ENCODE data around the gene LSAMP.
A peak's percentile ranks its signal among the peaks of the same experiment; 100 is the strongest.

LSAMP gene

GRCh38 chr3:115843206-115843605 is 602.1 kb downstream of the LSAMP start:
- H3K4me2 ChIP-seq (ENCODE audit: insufficient read depth, low read length): no peak overlapping the region
- H3K9me3 ChIP-seq (ENCODE audit: insufficient read depth, low read length, severe bottlenecking): no peaks in the 10 kb centered on the region
- H2AFZ ChIP-seq (ENCODE audit: low read depth, low read length): no peak overlapping the region
- H3K27me3 ChIP-seq (ENCODE audit: insufficient read depth, low read length, poor library complexity): no peaks in the 10 kb centered on the region
- no peaks in the 10 kb centered on the region for H3K36me3 ChIP-seq (ENCODE audit: insufficient read depth, low read length)
- no peaks in the 10 kb centered on the region for H3K4me1 ChIP-seq (ENCODE audit: insufficient read depth, low read length)
- no peak overlapping the region for H3K27ac ChIP-seq (ENCODE audit: low read length)
- DNase-seq: no peak
- no peaks in the 10 kb centered on the region for H3K79me2 ChIP-seq (ENCODE audit: insufficient read depth, low read length)
- H4K20me1 ChIP-seq (ENCODE audit: insufficient read depth, low read length): no peaks in the 10 kb centered on the region
- ATAC-seq (ENCODE audit: insufficient read depth, low read depth): no peak
- TF ChIP-seq EZH2 (IDR thresholded peaks at IDR 0.05; ENCODE audit: borderline replicate concordance, low read depth, low read length, severe bottlenecking) (no peak), CTCF (IDR thresholded peaks at IDR 0.05; ENCODE audit: borderline replicate concordance, extremely low read depth, low read length, poor library complexity, severe bottlenecking) (no peak)
- no peak overlapping the region for H3K4me3 ChIP-seq (ENCODE audit: low read depth in 1 of 2, low read length in 2 of 2)
- no peak overlapping the region for H3K9ac ChIP-seq (ENCODE audit: low read depth, low read length)

GRCh38 chr3:115839246-115839645 is 606.0 kb downstream of the LSAMP start:
- Histone ChIP-seq H2AFZ (ENCODE audit: low read depth, low read length) (no peak overlapping the region), H3K4me3 (ENCODE audit: low read depth in 1 of 2, low read length in 2 of 2) (no peak overlapping the region), H3K4me2 (ENCODE audit: insufficient read depth, low read length) (no peak overlapping the region), H3K9me3 (ENCODE audit: insufficient read depth, low read length, severe bottlenecking) (no peaks in the 10 kb centered on the region), H3K27me3 (ENCODE audit: insufficient read depth, low read length, poor library complexity) (no peaks in the 10 kb centered on the region), H3K9ac (ENCODE audit: low read depth, low read length) (no peak overlapping the region), H4K20me1 (ENCODE audit: insufficient read depth, low read length) (no peaks in the 10 kb centered on the region), H3K36me3 (ENCODE audit: insufficient read depth, low read length) (no peaks in the 10 kb centered on the region), H3K79me2 (ENCODE audit: insufficient read depth, low read length) (no peaks in the 10 kb centered on the region), H3K4me1 (ENCODE audit: insufficient read depth, low read length) (no peaks in the 10 kb centered on the region), H3K27ac (ENCODE audit: low read length) (no peak overlapping the region)
- no peak for ATAC-seq (ENCODE audit: insufficient read depth, low read depth)
- TF ChIP-seq CTCF (IDR thresholded peaks at IDR 0.05; ENCODE audit: borderline replicate concordance, extremely low read depth, low read length, poor library complexity, severe bottlenecking) (no peak), EZH2 (IDR thresholded peaks at IDR 0.05; ENCODE audit: borderline replicate concordance, low read depth, low read length, severe bottlenecking) (no peak)
- no peak for DNase-seq

- no peaks in the 10 kb centered on the region for H3K79me2 ChIP-seq (ENCODE audit: insufficient read depth, low read length)
- DNase-seq (no peak), ATAC-seq (ENCODE audit: insufficient read depth, low read depth) (no peak)
- no peak overlapping the region for H2AFZ ChIP-seq (ENCODE audit: low read depth, low read length)
- no peak for TF ChIP-seq CTCF (IDR thresholded peaks at IDR 0.05; ENCODE audit: borderline replicate concordance, extremely low read depth, low read length, poor library complexity, severe bottlenecking)
- H3K36me3 ChIP-seq (ENCODE audit: insufficient read depth, low read length): no peaks in the 10 kb centered on the region
- H3K9ac ChIP-seq (ENCODE audit: low read depth, low read length): no peak overlapping the region
- H3K4me3 ChIP-seq (ENCODE audit: low read depth in 1 of 2, low read length in 2 of 2): no peak overlapping the region
- H3K27ac ChIP-seq (ENCODE audit: low read length): no peak overlapping the region
- no peaks in the 10 kb centered on the region for H3K27me3 ChIP-seq (ENCODE audit: insufficient read depth, low read length, poor library complexity)
- no peaks in the 10 kb centered on the region for H3K4me1 ChIP-seq (ENCODE audit: insufficient read depth, low read length)
- no peaks in the 10 kb centered on the region for H3K9me3 ChIP-seq (ENCODE audit: insufficient read depth, low read length, severe bottlenecking)
- H4K20me1 ChIP-seq (ENCODE audit: insufficient read depth, low read length): no peaks in the 10 kb centered on the region
- H3K4me2 ChIP-seq (ENCODE audit: insufficient read depth, low read length): no peak overlapping the region
These were observed 606.5 kb downstream of the LSAMP start for GRCh38 chr3:115838786-115839185.

GRCh38 chr3:115836944-115837343 is 608.3 kb downstream of the LSAMP start:
- H3K9ac ChIP-seq (ENCODE audit: low read depth, low read length): no peak overlapping the region
- DNase-seq: no peak

More at GRCh38 chr3:115836944-115837343, 608.3 kb downstream of the LSAMP start:
- no peak overlapping the region for H2AFZ ChIP-seq (ENCODE audit: low read depth, low read length)
- H3K4me3 ChIP-seq (ENCODE audit: low read depth in 1 of 2, low read length in 2 of 2): no peak overlapping the region
- H3K27ac ChIP-seq (ENCODE audit: low read length): no peak overlapping the region
- H3K27me3 ChIP-seq (ENCODE audit: insufficient read depth, low read length, poor library complexity): no peaks in the 10 kb centered on the region
- TF ChIP-seq EZH2 (IDR thresholded peaks at IDR 0.05; ENCODE audit: borderline replicate concordance, low read depth, low read length, severe bottlenecking) (no peak), CTCF (IDR thresholded peaks at IDR 0.05; ENCODE audit: borderline replicate concordance, extremely low read depth, low read length, poor library complexity, severe bottlenecking) (peak; percentile 45)
- no peaks in the 10 kb centered on the region for H3K36me3 ChIP-seq (ENCODE audit: insufficient read depth, low read length)
- H3K79me2 ChIP-seq (ENCODE audit: insufficient read depth, low read length): no peaks in the 10 kb centered on the region
- no peak for ATAC-seq (ENCODE audit: insufficient read depth, low read depth)
- H3K9me3 ChIP-seq (ENCODE audit: insufficient read depth, low read length, severe bottlenecking): no peaks in the 10 kb centered on the region
- H3K4me1 ChIP-seq (ENCODE audit: insufficient read depth, low read length): no peaks in the 10 kb centered on the region
- no peak overlapping the region for H3K4me2 ChIP-seq (ENCODE audit: insufficient read depth, low read length)
- no peaks in the 10 kb centered on the region for H4K20me1 ChIP-seq (ENCODE audit: insufficient read depth, low read length)

Data from DND-41 (cell line).